HepG2 (cell line): ENCODE results near the gene CDC42EP5. TPM values are rescaled to one million over a fixed set of nuclear protein-coding genes. Genes with fewer than 3 reads are reported as not detected.
A peak's percentile ranks its signal among the peaks of the same experiment; 100 is the strongest.

Experiments
- ATAC-seq: fragments of 200-7000 bp; cut with Tn5 transposase; 3 replicates; pipeline ENCODE4 v1.9.1; 2020; ENCODE audit warnings: mild to moderate bottlenecking, moderate library complexity
- BruUV-seq: library from RNA; stranded (reverse); fragments of 400-500 nt; replicated peaks from 2 replicates; lab custom pipeline; 2021; lab: Mats Ljungman, UMichigan
- CTCF ChIA-PET: fragments of 300-600 bp; formaldehyde crosslinking; extraction: SDS; loops from one replicate; lab custom pipeline; 2021; ENCODE audit warnings: low total read pairs, inconsistent platforms, low intra/inter-chr PET ratio; lab: Yijun Ruan, JAX
- POLR2A ChIA-PET: fragments of 350-600 bp; sonication (Branson Sonifier 250); formaldehyde crosslinking; loops from one replicate; lab custom pipeline; 2020; ENCODE audit warnings: antibody characterized with exemption, inconsistent platforms; lab: Yijun Ruan, JAX
- DNase-seq: peaks from one replicate; pipeline ENCODE4 v3.0.0-alpha.2; 2015; ENCODE audit warnings: low spot score
- FAIRE-seq: peaks from 3 replicates; lab custom pipeline; 2011; peaks lifted over from hg19 to GRCh38; lab: Jason Lieb, UNC
- H2AFZ ChIP-seq: one replicate; pipeline ENCODE4 v1.6.1; 2011; ENCODE audit warnings: low read length, inconsistent platforms
- H3K27ac ChIP-seq: fragments of 300-600 bp; 3 replicates; pipeline ENCODE4 v1.8.0; 2011; ENCODE audit warnings: mixed run types, mild to moderate bottlenecking, mixed read lengths, low read length, inconsistent platforms; ENCODE audit not compliant: insufficient read depth; ENCODE audit errors: extremely low read length
- H3K27me3 ChIP-seq, 2 experiments: fragments of 200-600 bp in 1 of 2; 2 replicates in 1 of 2; 3 replicates in 1 of 2; pipeline versions ENCODE4 v1.6.0 to v1.8.0; 2011; ENCODE audit warnings: low read length in 2 of 2, mild to moderate bottlenecking in 2 of 2, moderate library complexity in 2 of 2, inconsistent platforms in 1 of 2; ENCODE audit not compliant: insufficient read depth in 2 of 2, control insufficient read depth in 1 of 2
- H3K36me3 ChIP-seq, 2 experiments: fragments of 200-600 bp in 1 of 2; replicated peaks in 1 of 2; 2 replicates in 1 of 2; 3 replicates in 1 of 2; pipeline versions ENCODE4 v1.5.1 to v1.8.0; 2011; ENCODE audit warnings: low read length in 2 of 2, inconsistent platforms in 1 of 2; ENCODE audit not compliant: insufficient read depth in 2 of 2, control insufficient read depth in 1 of 2
- H3K4me1 ChIP-seq: 2 replicates; pipeline ENCODE4 v1.5.1; 2012; ENCODE audit warnings: low read length, inconsistent platforms; ENCODE audit not compliant: insufficient read depth
- H3K4me2 ChIP-seq: 2 replicates; pipeline ENCODE4 v1.6.0; 2011; ENCODE audit warnings: low read depth, low read length, inconsistent platforms
- H3K4me3 ChIP-seq, 3 experiments: fragments of 200-600 bp in 1 of 3; sonication (generic), shearing (Covaris generic) in 1 of 3; replicated peaks in 1 of 3; 2 replicates each; pipeline ENCODE4 v1.5.1; 2011 to 2016; ENCODE audit warnings: low read length in 3 of 3, inconsistent platforms in 2 of 3, low read depth in 2 of 3, mild to moderate bottlenecking in 2 of 3, control low read depth in 1 of 3, mixed read lengths in 1 of 3; ENCODE audit not compliant: insufficient read depth in 1 of 3
- H3K79me2 ChIP-seq: one replicate; pipeline ENCODE4 v1.6.1; 2011; ENCODE audit warnings: low read length, inconsistent platforms; ENCODE audit not compliant: insufficient read depth
- H3K9ac ChIP-seq: 2 replicates; pipeline ENCODE4 v1.6.0; 2011; ENCODE audit warnings: mild to moderate bottlenecking, low read depth, low read length, inconsistent platforms; ENCODE audit not compliant: insufficient read depth
- H3K9me3 ChIP-seq: 2 replicates; pipeline ENCODE4 v1.5.1; 2012; ENCODE audit warnings: mild to moderate bottlenecking, low read length
- H4K20me1 ChIP-seq: 2 replicates; pipeline ENCODE4 v1.6.0; 2011; ENCODE audit warnings: inconsistent platforms, mild to moderate bottlenecking, low read length, moderate library complexity; ENCODE audit not compliant: insufficient read depth
- BATF2 ChIP-seq: sonication (generic); formaldehyde crosslinking; IDR thresholded peaks from 2 replicates; pipeline ENCODE4 v1.8.0; 2022; ENCODE audit warnings: mild to moderate bottlenecking, missing genetic modification reagents, moderate library complexity
- FOXK2 ChIP-seq: fragments of 450-650 bp; IDR thresholded peaks from 2 replicates; pipeline ENCODE4 v1.6.1; 2016
- HDAC1 ChIP-seq: sonication (generic); formaldehyde crosslinking; IDR thresholded peaks from 2 replicates; pipeline ENCODE4 v1.5.1; 2020; ENCODE audit warnings: mild to moderate bottlenecking, missing genetic modification reagents
- HNRNPLL ChIP-seq: fragments of 200-400 bp; formaldehyde crosslinking; IDR thresholded peaks from 2 replicates; pipeline ENCODE4 v1.6.1; 2017; ENCODE audit warnings: mild to moderate bottlenecking, low read depth, low read length; ENCODE audit not compliant: poor library complexity, severe bottlenecking
- KAT8 ChIP-seq: IDR thresholded peaks from 2 replicates; pipeline ENCODE4 v1.6.1; 2016; ENCODE audit warnings: missing genetic modification reagents, missing compliant biosample characterization
- LCORL ChIP-seq, 2 experiments: fragments of 450-650 bp in 1 of 2; sonication (generic) in 1 of 2; formaldehyde crosslinking in 1 of 2; IDR thresholded peaks; 2 replicates each; pipeline versions ENCODE4 v1.5.0 to v1.6.1; 2017 to 2020; ENCODE audit warnings: antibody characterized with exemption in 1 of 2, missing genetic modification reagents in 1 of 2
- NR0B2 ChIP-seq: sonication (generic); formaldehyde crosslinking; IDR thresholded peaks from 2 replicates; pipeline ENCODE4 v1.4.0; 2020; ENCODE audit warnings: mild to moderate bottlenecking, missing genetic modification reagents
- SP5 ChIP-seq: IDR thresholded peaks from 2 replicates; pipeline ENCODE4 v1.6.1; 2016; ENCODE audit warnings: low read depth, borderline replicate concordance
- THAP9 ChIP-seq: sonication (generic); formaldehyde crosslinking; IDR thresholded peaks from 2 replicates; pipeline ENCODE4; 2020; ENCODE audit warnings: missing genetic modification reagents, mild to moderate bottlenecking, borderline replicate concordance
- ZFP91 ChIP-seq: sonication (generic); formaldehyde crosslinking; IDR thresholded peaks from 2 replicates; pipeline ENCODE4 v1.9.0; 2022; ENCODE audit warnings: missing genetic modification reagents, mild to moderate bottlenecking, borderline replicate concordance
- ZNF670 ChIP-seq: sonication (generic); formaldehyde crosslinking; IDR thresholded peaks from 2 replicates; pipeline ENCODE4 v1.8.0; 2022; ENCODE audit warnings: mild to moderate bottlenecking, missing genetic modification reagents, borderline replicate concordance
- WGBS: methylation state at CpG from one replicate; pipeline ENCODE4 v1.1.6; 2017; ENCODE audit warnings: low lambda C conversion rate; 5-methylcytosine and 5-hydroxymethylcytosine counted together
- in situ Hi-C: cut with HindIII; loops from 2 replicates; pipeline ENCODE4 v1.10.0; 2017; ENCODE audit warnings: low pct_unique_long_range_greater_than_20kb; ENCODE audit not compliant: extremely low pct_ligation_motif_present
- intact Hi-C: fragments of 100-400 bp; cut with micrococcal nuclease; formaldehyde crosslinking; loops from one replicate; pipeline ENCODE4 v1.10.0; 2022; ENCODE audit not compliant: unreplicated experiment
- polyA plus RNA-seq, 8 experiments: library from polyadenylated mRNA; depleted of rRNA in 3 of 8; stranded (reverse) in 7 of 8; unstranded in 1 of 8; fragments of >200 nt; fragmentation: Illumina TruSeq in 4 of 8; extraction: Trizol in 4 of 8; gene quantifications; 2 replicates each; pipeline versions ENCODE4 v1.2.1 to v1.2.3, GENCODE V29; 2011 to 2016; ENCODE audit warnings: low read depth in 4 of 8, missing spikeins in 1 of 8, mixed read lengths in 1 of 8; ENCODE audit not compliant: insufficient read depth in 1 of 8
- total RNA-seq, 5 experiments: library from RNA; depleted of rRNA; stranded (reverse); fragments of >200 nt; fragmentation: Illumina TruSeq; extraction: Trizol; gene quantifications; 2 replicates each; pipeline ENCODE4 v1.2.3, GENCODE V29; 2016; ENCODE audit warnings: low read depth in 1 of 5
- TF ChIP-seq, protein P1 (sequence below): sonication (generic); formaldehyde crosslinking; conservative IDR thresholded peaks from 2 replicates; pipeline ENCODE4 v1.8.1; 2023; ENCODE audit warnings: missing genetic modification reagents
- TF ChIP-seq, protein P2 (sequence below): sonication (generic); formaldehyde crosslinking; IDR thresholded peaks from 2 replicates; pipeline ENCODE4 v1.5.0; 2020; ENCODE audit warnings: missing genetic modification reagents

The CDC42EP5 gene
- total and polyA plus RNA-seq, 2 of the 13 experiments (the other 11 are each of a cell fraction or from before 2014, with no cell fraction given) = 0.41 to 1.6 TPM

DNA sequence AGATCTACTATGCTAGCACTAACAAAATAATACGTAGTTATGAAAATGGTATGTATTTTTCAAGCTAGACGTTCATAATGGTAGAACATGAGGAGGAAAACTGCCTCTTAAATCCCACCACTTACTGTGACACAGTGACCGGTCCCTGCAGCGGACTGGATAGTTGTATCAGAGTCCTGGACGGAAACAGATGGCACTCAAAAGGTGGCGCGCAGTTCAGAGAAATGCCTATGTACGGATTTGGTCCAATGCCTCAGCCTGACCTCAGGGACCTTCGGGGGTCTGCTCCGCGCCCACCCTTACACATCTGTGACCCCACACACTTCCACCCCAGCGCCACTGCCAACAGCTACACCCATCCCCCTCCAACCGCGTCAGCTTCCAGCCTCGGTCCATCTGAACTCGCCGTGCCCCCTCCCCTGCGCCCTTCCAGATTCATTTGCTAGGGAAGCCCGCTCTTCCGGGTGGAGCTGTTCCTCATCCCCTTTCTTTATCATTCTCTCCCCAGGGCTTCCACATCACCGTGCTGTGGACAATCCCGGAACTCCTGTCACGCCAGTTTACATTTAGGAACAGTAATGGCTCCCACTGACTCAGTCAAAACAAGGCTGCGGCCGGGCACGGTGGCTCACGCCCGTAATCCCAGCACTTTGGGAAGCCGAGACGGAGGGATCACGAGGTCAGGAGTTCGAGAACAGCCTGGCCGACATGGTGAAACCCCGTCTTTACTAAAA lies 24.9 kb downstream of the CDC42EP5 start:
- in situ Hi-C loops = no loop called here
- intact Hi-C loops = loop anchor here (2.0 kb wide), 1 partner anchor 15 kb away; the partner anchor contains the start of gene LENG9
- H3K9ac ChIP-seq = peak overlapping the region; percentile 95
- ATAC-seq (peak; percentile 64), FAIRE-seq (no peak), DNase-seq (peak; percentile 51)
- CTCF ChIA-PET = no interaction called here
- H3K79me2 ChIP-seq = peaks cover 52% of the 10 kb centered on the region
- H3K9me3 ChIP-seq = no peaks in the 10 kb centered on the region
- peaks cover 46% of the 10 kb centered on the region for H3K4me1 ChIP-seq
- no TSS peak for BruUV-seq
- 2% methylated on average over 26 of the region's 34 CpGs for WGBS
- peak overlapping the region; percentile 79 for H3K27ac ChIP-seq
- peaks cover 10 to 28% of the 10 kb centered on the region in 2 experiments for H3K36me3 ChIP-seq
- H3K4me3 ChIP-seq = peak overlapping the region; percentile 81 to 93 (median 91)
- no peaks in the 10 kb centered on the region; a peak in 2 of 5 replicates for H3K27me3 ChIP-seq
- peak overlapping the region; percentile 96 for H3K4me2 ChIP-seq
- H2AFZ ChIP-seq = no peak overlapping the region
- POLR2A ChIA-PET = interaction anchor here (0.9 to 2.8 kb wide), 14 partner anchors 9 to 311 kb away, joined by 3 to 67 read pairs (median 6); partner anchors contain the start of genes CNOT3, LENG9 and MBOAT7
- H4K20me1 ChIP-seq = peaks cover 30% of the 10 kb centered on the region
- TF ChIP-seq ZFP91 (CRISPR knock-in tag) (no peak), HDAC1 (CRISPR knock-in tag) (peak; percentile 73; the same call in 1 of the 2 replicates), NR0B2 (CRISPR knock-in tag) (no peak; the same call in 1 of the 2 replicates), THAP9 (CRISPR knock-in tag) (no peak), SP5 (CRISPR knock-in tag) (no peak), HNRNPLL (peak; percentile 8), FOXK2 (no peak), ZNF670 (CRISPR knock-in tag) (no peak), LCORL (IDR thresholded peaks at IDR 0.05) (no peak), LCORL (CRISPR knock-in tag; IDR thresholded peaks at IDR 0.05) (peak; percentile 28; the same call in 1 of the 2 replicates), KAT8 (CRISPR knock-in tag) (no peak), BATF2 (CRISPR knock-in tag) (no peak)
- TF ChIP-seq, protein P1, sequence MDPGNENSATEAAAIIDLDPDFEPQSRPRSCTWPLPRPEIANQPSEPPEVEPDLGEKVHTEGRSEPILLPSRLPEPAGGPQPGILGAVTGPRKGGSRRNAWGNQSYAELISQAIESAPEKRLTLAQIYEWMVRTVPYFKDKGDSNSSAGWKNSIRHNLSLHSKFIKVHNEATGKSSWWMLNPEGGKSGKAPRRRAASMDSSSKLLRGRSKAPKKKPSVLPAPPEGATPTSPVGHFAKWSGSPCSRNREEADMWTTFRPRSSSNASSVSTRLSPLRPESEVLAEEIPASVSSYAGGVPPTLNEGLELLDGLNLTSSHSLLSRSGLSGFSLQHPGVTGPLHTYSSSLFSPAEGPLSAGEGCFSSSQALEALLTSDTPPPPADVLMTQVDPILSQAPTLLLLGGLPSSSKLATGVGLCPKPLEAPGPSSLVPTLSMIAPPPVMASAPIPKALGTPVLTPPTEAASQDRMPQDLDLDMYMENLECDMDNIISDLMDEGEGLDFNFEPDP (CRISPR knock-in tag) = 0 out of 2 replicates have a peak, but pooled peaks have one; percentile 51
- TF ChIP-seq, protein P2, sequence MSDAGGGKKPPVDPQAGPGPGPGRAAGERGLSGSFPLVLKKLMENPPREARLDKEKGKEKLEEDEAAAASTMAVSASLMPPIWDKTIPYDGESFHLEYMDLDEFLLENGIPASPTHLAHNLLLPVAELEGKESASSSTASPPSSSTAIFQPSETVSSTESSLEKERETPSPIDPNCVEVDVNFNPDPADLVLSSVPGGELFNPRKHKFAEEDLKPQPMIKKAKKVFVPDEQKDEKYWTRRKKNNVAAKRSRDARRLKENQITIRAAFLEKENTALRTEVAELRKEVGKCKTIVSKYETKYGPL (CRISPR knock-in tag) = no peak
